ENCODE measurements around the gene RASA4B.
"Not testable (repeated sequence)": the region's sequence is repeated elsewhere in the genome, so short reads cannot be mapped to it uniquely, and the experiment has no call there.

RASA4B gene

GRCh38 chr7:102511860-102512522 is 5.6 kb downstream of the RASA4B start:
- DNase-seq (ENCODE audit: low spot score) = not testable (repeated sequence)

- not testable (repeated sequence) for DNase-seq (ENCODE audit: low spot score)
These were observed 7.0 kb downstream of the RASA4B start for GRCh38 chr7:102510575-102510974.

GRCh38 chr7:102507410-102508088 is 10.0 kb downstream of the RASA4B start:
- not testable (repeated sequence) for DNase-seq (ENCODE audit: low spot score)

- DNase-seq (ENCODE audit: low spot score) = not testable (repeated sequence)
These were observed 12.0 kb downstream of the RASA4B start for GRCh38 chr7:102505298-102506185.

GRCh38 chr7:102503141-102503540 is 14.4 kb downstream of the RASA4B start:
- not testable (repeated sequence) for DNase-seq (ENCODE audit: low spot score)

GRCh38 chr7:102498321-102498720 is 19.3 kb downstream of the RASA4B start:
- not testable (repeated sequence) for DNase-seq (ENCODE audit: low spot score)

- DNase-seq (ENCODE audit: low spot score) = not testable (repeated sequence)
These were observed 20.3 kb downstream of the RASA4B start for GRCh38 chr7:102497308-102497707.

GRCh38 chr7:102496861-102497260 is 20.7 kb downstream of the RASA4B start:
- not testable (repeated sequence) for DNase-seq (ENCODE audit: low spot score)

- not testable (repeated sequence) for DNase-seq (ENCODE audit: low spot score)
These were observed 23.0 kb downstream of the RASA4B start for GRCh38 chr7:102494473-102495149.

- not testable (repeated sequence) for DNase-seq (ENCODE audit: low spot score)
These were observed 23.6 kb downstream of the RASA4B start for GRCh38 chr7:102494026-102494425.

GRCh38 chr7:102493220-102493935 is 24.2 kb downstream of the RASA4B start:
- DNase-seq (ENCODE audit: low spot score) = not testable (repeated sequence)

- DNase-seq (ENCODE audit: low spot score) = not testable (repeated sequence)
These were observed 27.0 kb downstream of the RASA4B start for GRCh38 chr7:102490529-102491075.

GRCh38 chr7:102484317-102484716 is 33.3 kb downstream of the RASA4B start:
- DNase-seq (ENCODE audit: low spot score) = not testable (repeated sequence)

- not testable (repeated sequence) for DNase-seq (ENCODE audit: low spot score)
These were observed 35.6 kb downstream of the RASA4B start for GRCh38 chr7:102481962-102482361.

- DNase-seq (ENCODE audit: low spot score) = not testable (repeated sequence)
These were observed 37.5 kb downstream of the RASA4B start for GRCh38 chr7:102479982-102480637.

GRCh38 chr7:102479209-102479584 is 38.4 kb downstream of the RASA4B start:
- DNase-seq (ENCODE audit: low spot score) = not testable (repeated sequence)

GRCh38 chr7:102478314-102479208 is 39.0 kb downstream of the RASA4B start, which contains the start of gene POLR2J:
Gene POLR2J, minus strand, starts transcription at chr7:102478922. Its CDS starts 62 bp downstream, at chr7:102478860.
- DNase-seq (ENCODE audit: low spot score) = not testable (repeated sequence)

- not testable (repeated sequence) for DNase-seq (ENCODE audit: low spot score)
These were observed 42.7 kb downstream of the RASA4B start for GRCh38 chr7:102474736-102475435.
